GM12892 (cell line): ENCODE results near the gene UBE4B.

Experiments used
- POLR2A ChIP-seq: IDR thresholded peaks from 2 replicates; pipeline ENCODE4 v1.6.1; 2011; ENCODE audit warnings: low read depth, low read length, control low read depth
- POLR2AphosphoS5 ChIP-seq: IDR thresholded peaks from 2 replicates; pipeline ENCODE4 v1.6.1; 2011; ENCODE audit warnings: low read depth, low read length, control low read depth
- TAF1 ChIP-seq: IDR thresholded peaks from 2 replicates; pipeline ENCODE4 v1.6.1; 2011; ENCODE audit warnings: low read depth, mild to moderate bottlenecking, control low read depth, low read length, borderline replicate concordance

DNA sequence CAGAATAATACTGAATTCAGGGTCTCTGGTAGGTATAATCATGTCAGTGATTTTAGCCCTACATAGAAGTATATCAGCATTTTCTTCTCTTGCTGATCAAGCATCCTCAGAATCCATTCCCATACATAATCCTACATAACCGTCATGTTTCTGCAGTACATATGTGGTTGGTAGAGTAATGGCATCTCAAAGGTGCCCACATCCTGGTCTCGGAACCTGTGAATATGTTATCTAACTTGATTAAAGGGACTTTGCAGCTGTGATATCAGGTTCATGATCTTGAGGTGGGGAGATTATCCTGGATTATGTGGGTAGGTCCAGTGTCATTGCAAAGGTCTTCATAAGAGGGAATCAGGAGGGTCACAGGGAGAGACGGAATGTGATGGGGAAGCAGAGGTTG, 108.2 kb downstream of the UBE4B start:
- TF ChIP-seq POLR2A, result no peak
- no peak for TF ChIP-seq POLR2AphosphoS5
- TF ChIP-seq TAF1, result no peak
